GM21367 (cell line): Measurements from ENCODE around the gene TPRA1.
"Not testable (repeated sequence)": the region's sequence is repeated elsewhere in the genome, so short reads cannot be mapped to it uniquely, and the experiment has no call there.

Experiments
- ATAC-seq: cut with Tn5 transposase; IDR thresholded peaks from one replicate; pipeline ENCODE4 v1.9.1; 2021; ENCODE audit not compliant: unreplicated experiment

Gene TPRA1

DNA sequence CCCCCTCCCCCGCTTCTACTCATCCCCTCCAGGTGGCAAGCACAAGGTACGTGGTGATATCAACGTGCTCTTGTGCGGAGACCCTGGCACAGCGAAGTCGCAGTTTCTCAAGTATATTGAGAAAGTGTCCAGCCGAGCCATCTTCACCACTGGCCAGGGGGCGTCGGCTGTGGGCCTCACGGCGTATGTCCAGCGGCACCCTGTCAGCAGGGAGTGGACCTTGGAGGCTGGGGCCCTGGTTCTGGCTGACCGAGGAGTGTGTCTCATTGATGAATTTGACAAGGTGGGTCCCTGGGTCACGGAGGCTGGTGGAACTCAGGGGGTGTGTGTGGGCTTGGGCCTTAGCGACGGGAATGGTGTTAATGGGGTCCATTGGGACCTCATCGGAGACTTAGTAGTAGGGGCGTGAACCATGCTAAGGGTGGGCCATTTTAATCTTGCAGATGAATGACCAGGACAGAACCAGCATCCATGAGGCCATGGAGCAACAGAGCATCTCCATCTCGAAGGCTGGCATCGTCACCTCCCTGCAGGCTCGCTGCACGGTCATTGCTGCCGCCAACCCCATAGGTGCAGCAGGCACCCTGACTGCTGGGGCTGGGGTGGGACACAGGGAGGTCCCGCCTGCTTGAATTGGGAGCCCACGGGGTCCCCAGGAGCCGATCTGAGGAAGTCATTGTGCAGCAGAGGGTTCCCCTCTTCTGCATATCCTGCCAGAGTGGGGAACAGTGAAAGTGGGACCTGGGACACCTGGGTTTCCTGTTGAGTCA is 26.5 kb upstream of the TPRA1 start:
- ATAC-seq: no peak

DNA sequence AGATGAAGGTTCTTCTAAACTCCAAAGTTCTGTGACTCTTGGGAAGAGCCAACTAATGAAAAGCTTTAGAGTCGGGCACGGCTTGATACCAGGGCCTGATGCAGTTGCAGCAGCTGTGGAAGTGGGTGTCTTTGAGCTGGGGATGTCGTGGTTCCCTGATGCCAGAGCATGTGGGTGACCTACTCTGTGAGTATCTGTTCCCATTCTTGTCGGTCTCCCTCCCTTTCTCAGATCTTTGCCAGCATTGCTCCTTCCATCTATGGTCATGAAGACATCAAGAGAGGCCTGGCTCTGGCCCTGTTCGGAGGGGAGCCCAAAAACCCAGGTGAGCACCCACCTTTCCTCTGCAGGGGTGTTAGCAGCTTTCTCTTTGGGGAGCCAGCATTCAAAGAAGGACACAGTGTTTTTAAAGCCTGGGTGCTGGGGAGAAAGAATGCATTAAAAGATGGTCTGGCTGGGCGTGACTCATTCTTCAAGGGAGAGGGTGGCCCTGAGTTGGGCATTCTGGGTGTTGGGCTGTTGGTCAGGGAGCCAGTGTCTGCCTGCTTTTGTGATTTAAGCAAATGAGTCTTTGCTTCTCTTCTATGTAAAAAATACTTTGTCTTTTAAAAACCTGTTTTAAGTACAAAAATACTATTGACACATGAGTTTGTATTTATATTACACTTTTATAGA is 25.2 kb upstream of the TPRA1 start:
- ATAC-seq: no peak

DNA sequence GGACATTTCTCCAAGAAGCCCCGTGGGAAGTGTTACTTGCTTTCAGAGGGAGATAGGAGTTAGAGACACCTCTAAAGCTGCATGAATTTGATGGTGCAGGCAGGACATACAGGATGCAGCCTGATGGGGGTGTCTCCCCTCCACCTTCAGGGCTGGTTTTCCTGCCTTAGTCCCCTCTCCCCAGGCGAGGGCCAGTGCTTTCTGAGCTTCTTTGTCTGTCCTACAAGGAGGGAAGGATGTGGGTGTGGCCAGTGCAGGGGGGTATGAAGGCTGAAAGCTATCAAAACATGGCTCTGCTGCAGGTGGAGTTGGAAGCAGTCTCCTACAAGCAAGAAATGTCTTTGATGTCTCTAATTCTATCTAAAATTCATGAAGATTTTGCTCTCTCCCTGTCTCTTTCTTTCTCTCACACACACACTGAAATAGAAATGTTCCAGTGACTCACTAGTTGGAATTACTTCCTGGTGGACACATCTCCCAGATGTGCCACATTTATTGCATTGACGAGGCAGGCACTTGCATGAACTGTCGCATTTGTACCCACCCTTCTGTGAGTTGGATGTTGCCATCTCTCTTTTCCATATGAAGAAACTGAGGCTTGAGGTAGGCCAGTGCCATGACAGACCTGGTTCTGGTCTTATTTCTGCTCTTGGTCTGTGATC is 24.5 kb upstream of the TPRA1 start:
- no peak for ATAC-seq

- no peak for ATAC-seq
Measured at GRCh38 chr3:127613406-127613805, 22.9 kb upstream of the TPRA1 start.

GRCh38 chr3:127612966-127613365 is 22.4 kb upstream of the TPRA1 start:
- ATAC-seq: no peak

DNA sequence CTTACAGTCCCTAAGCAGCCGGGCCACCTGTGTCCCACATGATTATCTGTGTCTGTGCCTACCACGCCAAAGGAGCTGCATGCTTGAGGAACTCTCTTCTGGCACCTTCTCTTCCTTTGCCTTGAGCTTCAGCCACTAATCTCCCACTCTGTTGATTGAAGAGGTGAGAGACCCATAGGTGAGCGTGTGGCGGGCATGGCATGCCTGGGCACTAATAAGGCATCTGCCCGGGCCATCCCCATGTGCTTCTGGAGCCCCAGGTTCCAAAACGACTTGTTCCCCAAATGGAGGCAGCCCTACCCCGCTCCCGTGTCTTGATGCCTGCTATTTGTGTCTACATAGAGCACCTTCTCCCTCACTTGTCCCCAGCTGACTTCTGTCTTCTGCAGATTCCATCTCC is 20.7 kb upstream of the TPRA1 start:
- ATAC-seq: no peak

DNA sequence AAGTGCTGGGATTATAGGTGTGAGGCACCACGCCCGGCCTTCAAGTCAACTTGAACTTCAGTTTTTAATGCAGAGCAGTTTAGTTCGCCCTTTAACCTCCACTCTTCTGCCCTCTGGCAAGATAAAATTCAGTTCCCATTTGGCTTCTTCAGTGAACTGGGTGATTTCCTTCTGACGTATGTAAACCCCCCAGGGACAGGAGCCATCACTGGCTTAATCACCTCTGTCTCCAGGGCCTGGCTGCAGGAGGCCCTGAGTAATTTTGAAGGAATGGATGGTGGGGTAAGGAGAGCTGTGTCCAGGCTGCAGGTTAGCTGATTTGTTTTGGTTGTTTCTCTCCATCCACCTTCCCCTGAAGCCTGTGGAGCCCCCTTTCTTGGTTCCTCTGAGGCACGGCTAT is 19.6 kb upstream of the TPRA1 start:
- no peak for ATAC-seq

DNA sequence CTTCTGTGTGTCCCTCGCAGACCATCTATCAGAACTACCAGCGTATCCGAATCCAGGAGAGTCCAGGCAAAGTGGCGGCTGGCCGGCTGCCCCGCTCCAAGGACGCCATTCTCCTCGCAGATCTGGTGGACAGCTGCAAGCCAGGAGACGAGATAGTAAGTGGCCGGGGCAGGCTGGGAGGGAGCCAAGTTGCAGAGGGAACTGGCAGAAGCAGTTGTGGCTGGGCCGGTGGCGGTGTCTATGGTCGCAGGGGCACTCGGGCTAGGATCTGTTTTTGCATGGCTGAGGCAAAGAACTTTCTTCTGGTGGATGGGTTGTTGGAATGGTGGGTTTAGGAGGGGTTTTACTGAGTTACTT is 17.8 kb upstream of the TPRA1 start:
- ATAC-seq: no peak

GRCh38 chr3:127607675-127608361 is 17.3 kb upstream of the TPRA1 start:
- ATAC-seq: no peak

DNA sequence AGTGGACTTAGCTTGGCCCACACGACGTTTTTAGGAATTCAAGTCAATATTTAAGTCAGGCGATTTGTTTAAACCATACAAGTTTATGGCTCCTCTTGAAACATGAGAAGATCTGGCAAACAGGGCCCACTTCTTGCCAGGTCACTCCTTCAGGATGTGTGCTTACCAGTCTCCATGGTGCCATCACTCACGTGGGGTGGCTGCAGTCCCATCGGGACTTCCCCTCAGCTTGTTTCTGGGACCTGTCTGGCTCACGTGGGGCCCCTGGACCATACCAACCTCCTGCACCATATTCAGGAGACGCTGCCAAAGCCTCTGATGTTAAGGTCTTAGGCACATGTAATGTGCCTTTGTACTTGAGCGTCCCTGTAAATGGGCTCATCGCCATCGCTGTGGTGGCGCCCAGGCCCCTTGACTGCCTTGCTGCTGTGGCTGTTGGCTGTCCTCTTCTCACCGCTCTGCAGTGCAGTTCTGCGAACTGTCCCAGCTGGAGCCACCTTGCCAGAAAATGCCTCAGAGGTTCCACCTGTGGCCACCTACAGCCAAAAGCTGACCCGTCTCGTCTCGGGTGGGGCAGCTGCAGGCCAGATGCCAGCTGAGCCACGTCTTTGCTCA is 16.6 kb upstream of the TPRA1 start:
- no peak for ATAC-seq

- no peak for ATAC-seq
Measured at GRCh38 chr3:127606086-127606805, 15.7 kb upstream of the TPRA1 start.

DNA sequence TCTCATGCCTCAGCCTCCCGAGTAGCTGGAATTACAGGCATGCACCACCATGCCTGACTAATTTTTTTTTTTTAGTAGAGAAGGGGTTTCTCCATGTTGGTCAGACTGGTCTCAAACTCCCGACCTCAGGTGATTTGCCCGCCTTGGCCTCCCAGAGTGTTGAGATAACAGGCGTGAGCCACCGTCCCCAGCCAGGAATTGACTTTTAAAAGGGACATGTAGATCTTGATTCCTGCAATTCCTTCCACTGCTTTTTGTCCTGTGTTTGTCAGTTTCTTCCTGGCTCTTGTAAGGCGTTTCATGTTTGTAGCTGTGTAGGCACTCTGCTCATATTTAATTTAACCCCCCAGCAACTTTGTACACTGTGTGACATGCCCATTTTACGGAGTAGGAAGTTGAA is 15.0 kb upstream of the TPRA1 start:
- ATAC-seq: not testable (repeated sequence)

- no peak for ATAC-seq
Measured at GRCh38 chr3:127604546-127605165, 14.1 kb upstream of the TPRA1 start.

- no peak for ATAC-seq
Measured at GRCh38 chr3:127604035-127604434, 13.5 kb upstream of the TPRA1 start.

DNA sequence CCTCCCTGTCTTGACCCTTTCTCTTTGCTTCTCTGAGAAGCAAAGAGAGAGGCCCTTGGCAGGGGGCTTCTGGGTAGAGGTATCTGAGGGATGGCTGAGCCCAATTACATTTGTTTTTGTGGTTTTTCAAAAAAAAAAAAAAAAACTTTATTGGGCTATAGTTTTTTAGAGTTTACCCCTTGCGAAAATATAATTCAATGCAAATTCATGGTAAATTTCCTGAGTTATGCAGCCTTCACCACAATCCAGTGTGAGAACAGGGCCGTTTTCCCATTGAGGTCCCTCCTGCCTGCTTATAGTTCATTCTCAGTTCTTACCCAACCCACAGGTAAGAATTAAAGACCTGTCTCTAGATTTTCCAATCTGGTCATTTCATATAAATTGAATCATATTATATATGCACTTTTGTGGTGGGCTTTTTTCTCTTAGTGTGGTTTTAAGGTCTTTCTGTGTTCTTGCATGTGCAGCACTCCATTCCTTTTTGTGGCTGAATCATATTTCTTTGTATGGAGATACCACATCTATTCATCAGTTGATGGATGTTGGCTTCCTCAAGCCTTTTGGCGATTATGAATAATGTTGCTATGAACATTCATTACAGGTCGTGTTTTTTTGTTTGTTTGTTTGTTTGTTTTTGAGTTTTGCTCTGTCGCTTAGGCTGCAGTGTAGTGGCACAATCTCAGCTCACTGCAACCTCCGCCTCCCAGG is 10.4 kb upstream of the TPRA1 start:
- ATAC-seq: no peak

- no peak for ATAC-seq
Measured at GRCh38 chr3:127598841-127599570, 8.5 kb upstream of the TPRA1 start.

DNA sequence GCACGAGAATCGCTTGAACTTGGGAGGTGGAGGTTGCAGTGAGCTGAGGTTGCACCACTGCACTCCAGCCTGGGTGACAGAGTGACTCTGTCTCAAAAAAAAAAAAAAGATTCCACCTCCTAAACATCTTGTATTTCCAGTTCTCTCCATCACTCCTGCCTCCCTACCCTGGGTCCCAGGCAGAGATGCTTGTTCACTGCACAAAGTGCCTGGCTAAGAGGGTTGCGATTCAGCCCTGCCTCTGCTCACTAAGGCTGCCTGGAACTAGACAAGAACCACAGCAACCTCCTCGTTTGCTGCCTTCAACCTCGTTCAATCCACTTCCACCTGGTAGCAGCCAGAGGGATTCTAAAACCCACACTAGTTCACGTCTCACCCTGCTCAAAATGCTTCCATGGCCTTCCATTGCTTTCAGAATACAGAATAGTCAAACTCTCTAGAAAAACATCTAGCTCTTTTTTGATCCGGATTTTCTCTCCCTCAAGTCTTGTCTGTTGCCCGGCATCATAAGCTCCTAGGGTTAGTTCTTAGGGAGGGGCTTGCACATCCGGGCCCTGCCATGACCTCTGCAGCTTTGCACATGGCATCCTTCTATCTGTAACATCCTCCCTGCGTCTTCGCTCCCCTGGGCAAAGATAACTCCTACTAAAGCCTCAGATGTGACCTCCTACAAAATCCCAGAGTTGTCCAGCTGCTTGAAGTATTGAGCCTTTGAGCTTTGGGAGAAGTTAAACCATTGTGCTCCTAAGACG is 6.7 kb upstream of the TPRA1 start:
- ATAC-seq: no peak

GRCh38 chr3:127595303-127595702 is 4.8 kb upstream of the TPRA1 start:
- no peak for ATAC-seq
